Mesendoderm (in vitro differentiated cells): Measurements from ENCODE around the gene ZNF548.

ENCODE experiments used
- DNase-seq: peaks from one replicate; pipeline ENCODE4 v3.0.0; 2013
- H2AK5ac ChIP-seq: 2 replicates; pipeline ENCODE4 v1.6.1; 2013; ENCODE audit warnings: low read length, inconsistent platforms
- H2BK120ac ChIP-seq: 2 replicates; pipeline ENCODE4 v1.6.1; 2013; ENCODE audit warnings: low read depth, mild to moderate bottlenecking, low read length, moderate library complexity, mixed read lengths
- H2BK15ac ChIP-seq: replicated peaks from 2 replicates; pipeline ENCODE4 v1.6.1; 2013; ENCODE audit warnings: low read depth, mild to moderate bottlenecking, moderate library complexity
- H2BK5ac ChIP-seq: 2 replicates; pipeline ENCODE4 v1.6.1; 2013; ENCODE audit warnings: low read length, inconsistent platforms
- H3K18ac ChIP-seq: 2 replicates; pipeline ENCODE4 v1.6.1; 2013; ENCODE audit warnings: mild to moderate bottlenecking, low read length, mixed read lengths
- H3K23ac ChIP-seq: one replicate; pipeline ENCODE4 v1.6.1; 2013; ENCODE audit warnings: low read length
- H3K27ac ChIP-seq: 2 replicates; pipeline ENCODE4 v1.5.1; 2013; ENCODE audit warnings: low read depth, mild to moderate bottlenecking, inconsistent platforms, low read length, moderate library complexity
- H3K27me3 ChIP-seq: 2 replicates; pipeline ENCODE4 v1.6.1; 2013; ENCODE audit warnings: low read length, control low read depth, mild to moderate bottlenecking, inconsistent platforms; ENCODE audit not compliant: insufficient read depth, poor library complexity
- H3K36me3 ChIP-seq: 2 replicates; pipeline ENCODE4 v1.6.1; 2013; ENCODE audit warnings: low read length, inconsistent platforms; ENCODE audit not compliant: control insufficient read depth, insufficient read depth
- H3K4ac ChIP-seq: one replicate; pipeline ENCODE4 v1.6.1; 2013; ENCODE audit warnings: low read depth, mild to moderate bottlenecking, low read length, moderate library complexity
- H3K4me1 ChIP-seq: 2 replicates; pipeline ENCODE4 v1.6.1; 2013; ENCODE audit warnings: low read depth, low read length, inconsistent platforms; ENCODE audit not compliant: control insufficient read depth
- H3K4me2 ChIP-seq: 2 replicates; pipeline ENCODE4 v1.6.1; 2013; ENCODE audit warnings: low read length
- H3K4me3 ChIP-seq: 2 replicates; pipeline ENCODE4 v1.5.1; 2013; ENCODE audit warnings: mild to moderate bottlenecking, low read length
- H3K56ac ChIP-seq: one replicate; pipeline ENCODE4 v1.6.1; 2013; ENCODE audit warnings: low read length
- H3K79me1 ChIP-seq: 2 replicates; pipeline ENCODE4 v1.6.1; 2013; ENCODE audit warnings: low read length, inconsistent platforms
- H3K79me2 ChIP-seq: 2 replicates; pipeline ENCODE4 v1.6.1; 2013; ENCODE audit warnings: mild to moderate bottlenecking, low read length; ENCODE audit not compliant: control insufficient read depth, insufficient read depth
- H3K9ac ChIP-seq: 2 replicates; pipeline ENCODE4 v1.6.1; 2013; ENCODE audit warnings: low read length, inconsistent platforms
- H4K5ac ChIP-seq: one replicate; pipeline ENCODE4 v1.6.1; 2013; ENCODE audit warnings: low read length
- H4K8ac ChIP-seq: one replicate; pipeline ENCODE4 v1.6.1; 2013; ENCODE audit warnings: low read depth, mild to moderate bottlenecking, control low read depth, low read length, moderate library complexity
- WGBS: extraction: QIAGEN DNeasy Blood & Tissue Kit; methylation state at CpG from one replicate; pipeline ENCODE4 v1.1.7; 2013; ENCODE audit warnings: low lambda C conversion rate, missing lambda C conversion rate; ENCODE audit not compliant: insufficient coverage; ENCODE audit errors: extremely low coverage; 5-methylcytosine and 5-hydroxymethylcytosine counted together

ZNF548 gene

DNA sequence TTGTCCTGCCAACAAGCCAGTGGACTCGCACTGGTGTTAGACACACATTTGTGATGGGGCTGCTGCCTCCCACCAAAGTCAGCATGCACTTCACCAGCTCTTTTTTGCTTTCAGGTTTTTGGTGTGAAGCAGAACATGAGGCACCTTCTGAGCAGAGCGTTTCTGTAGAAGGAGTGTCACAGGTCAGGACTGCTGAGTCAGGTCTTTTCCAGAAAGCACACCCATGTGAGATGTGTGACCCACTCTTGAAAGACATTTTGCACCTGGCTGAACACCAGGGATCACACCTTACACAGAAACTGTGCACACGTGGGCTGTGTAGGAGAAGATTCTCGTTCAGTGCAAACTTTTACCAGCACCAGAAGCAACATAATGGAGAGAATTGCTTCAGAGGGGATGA lies 33.7 kb upstream of the ZNF548 start:
- Histone ChIP-seq H3K79me1 (peaks cover 24% of the 10 kb centered on the region), H2AK5ac (no peak overlapping the region), H3K56ac (no peak overlapping the region), H3K27me3 (no peaks in the 10 kb centered on the region), H3K4me1 (peaks cover 5% of the 10 kb centered on the region), H2BK120ac (no peak overlapping the region), H4K5ac (no peak overlapping the region), H4K8ac (no peak overlapping the region), H2BK15ac (no peak overlapping the region), H3K23ac (no peak overlapping the region), H3K4me3 (no peak overlapping the region), H3K18ac (no peak overlapping the region), H3K4ac (no peak overlapping the region), H3K9ac (no peak overlapping the region), H3K79me2 (peaks cover 24% of the 10 kb centered on the region), H3K27ac (no peak overlapping the region), H3K4me2 (no peak overlapping the region), H2BK5ac (no peak overlapping the region), H3K36me3 (peaks cover 12% of the 10 kb centered on the region)
- no CpG with 5 or more reads among the region's 4 CpGs for WGBS
- DNase-seq = no peak

DNA sequence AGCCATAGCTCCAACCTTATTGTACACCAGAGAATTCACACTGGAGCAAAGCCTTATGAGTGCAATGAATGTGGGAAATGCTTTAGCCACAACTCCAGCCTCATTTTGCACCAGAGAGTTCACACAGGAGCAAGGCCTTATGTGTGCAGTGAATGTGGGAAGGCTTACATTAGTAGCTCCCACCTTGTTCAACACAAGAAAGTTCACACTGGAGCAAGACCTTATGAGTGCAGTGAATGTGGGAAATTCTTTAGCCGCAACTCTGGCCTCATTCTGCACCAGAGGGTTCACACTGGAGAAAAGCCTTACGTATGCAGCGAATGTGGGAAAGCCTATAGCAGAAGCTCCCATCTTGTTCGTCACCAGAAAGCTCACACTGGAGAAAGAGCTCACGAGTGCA lies 32.2 kb upstream of the ZNF548 start:
- Histone ChIP-seq H3K56ac (no peak overlapping the region), H3K18ac (no peak overlapping the region), H2BK15ac (no peak overlapping the region), H3K4me1 (peaks cover under 1% of the 10 kb centered on the region), H3K9ac (no peak overlapping the region), H3K27me3 (no peaks in the 10 kb centered on the region), H3K36me3 (peaks cover 12% of the 10 kb centered on the region), H2BK5ac (no peak overlapping the region), H3K79me2 (peaks cover 12% of the 10 kb centered on the region), H3K4ac (no peak overlapping the region), H3K79me1 (peaks cover 13% of the 10 kb centered on the region), H4K8ac (no peak overlapping the region), H3K4me2 (no peak overlapping the region), H2BK120ac (no peak overlapping the region), H3K4me3 (no peak overlapping the region), H4K5ac (no peak overlapping the region), H3K27ac (no peak overlapping the region), H3K23ac (no peak overlapping the region), H2AK5ac (no peak overlapping the region)
- DNase-seq = no peak
- WGBS = no CpG with 5 or more reads among the region's 5 CpGs

DNA sequence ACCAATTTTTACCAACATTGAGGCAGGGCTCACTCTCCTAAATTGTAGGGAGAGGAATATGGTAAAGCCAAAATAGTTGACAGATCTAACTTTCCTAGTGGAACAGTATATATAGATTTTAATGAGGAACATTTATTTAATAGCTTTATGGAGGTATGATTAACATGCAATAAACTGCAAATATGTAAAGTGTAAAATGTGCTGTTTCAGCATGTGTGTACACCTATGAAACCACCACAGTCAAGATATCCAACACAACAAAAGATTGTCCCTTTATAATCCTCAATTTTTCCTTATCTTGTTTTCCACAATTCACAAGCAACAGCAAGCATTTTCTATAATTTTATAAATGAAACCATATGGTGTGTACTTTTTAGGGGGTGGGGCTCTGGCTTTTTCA lies 30.4 kb upstream of the ZNF548 start:
- H3K4me2 ChIP-seq = no peak overlapping the region
- no peaks in the 10 kb centered on the region for H3K27me3 ChIP-seq
- no peak overlapping the region for H2BK15ac ChIP-seq
- no peak overlapping the region for H3K27ac ChIP-seq
- no peak overlapping the region for H4K8ac ChIP-seq
- peaks cover 4% of the 10 kb centered on the region for H3K79me1 ChIP-seq
- H2BK5ac ChIP-seq = no peak overlapping the region
- no peak overlapping the region for H3K4me3 ChIP-seq
- no peak overlapping the region for H4K5ac ChIP-seq
- no peak overlapping the region for H3K4ac ChIP-seq
- no peak for DNase-seq
- peaks cover 5% of the 10 kb centered on the region for H3K79me2 ChIP-seq
- no peak overlapping the region for H2BK120ac ChIP-seq
- no peak overlapping the region for H3K9ac ChIP-seq
- H3K36me3 ChIP-seq = peaks cover 9% of the 10 kb centered on the region
- H3K23ac ChIP-seq = no peak overlapping the region
- no peak overlapping the region for H2AK5ac ChIP-seq
- no peak overlapping the region for H3K56ac ChIP-seq
- no peaks in the 10 kb centered on the region for H3K4me1 ChIP-seq
- no peak overlapping the region for H3K18ac ChIP-seq

DNA sequence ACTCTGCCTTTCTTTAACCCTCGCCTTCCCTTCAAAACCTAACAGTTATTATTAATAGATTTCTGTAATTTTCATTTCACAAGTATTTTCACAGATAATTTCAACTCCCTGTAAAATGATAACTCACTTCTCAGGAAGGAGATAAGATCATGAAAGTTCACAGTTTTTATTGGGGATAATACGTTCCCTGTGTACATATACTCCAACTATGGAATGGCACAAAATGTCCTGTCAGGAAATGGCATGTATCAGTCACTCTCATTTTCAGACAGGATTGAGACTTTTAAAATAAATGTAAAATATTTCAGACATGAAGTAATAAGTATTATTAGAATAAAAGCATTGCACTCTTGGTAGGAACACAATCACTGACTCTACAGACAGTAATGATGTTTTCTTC lies 27.2 kb upstream of the ZNF548 start:
- H3K4ac ChIP-seq = no peak overlapping the region
- H3K79me1 ChIP-seq = peaks cover 3% of the 10 kb centered on the region
- no peak overlapping the region for H4K5ac ChIP-seq
- no peak overlapping the region for H4K8ac ChIP-seq
- WGBS = no CpG with 5 or more reads among the region's 2 CpGs
- H3K27ac ChIP-seq = no peak overlapping the region
- no peak overlapping the region for H3K9ac ChIP-seq
- H3K4me3 ChIP-seq = no peak overlapping the region
- H2BK5ac ChIP-seq = no peak overlapping the region
- no peaks in the 10 kb centered on the region for H3K27me3 ChIP-seq
- H3K79me2 ChIP-seq = peaks cover 5% of the 10 kb centered on the region
- no peak for DNase-seq
- H3K18ac ChIP-seq = no peak overlapping the region
- no peak overlapping the region for H2AK5ac ChIP-seq
- no peak overlapping the region for H2BK15ac ChIP-seq
- no peak overlapping the region for H3K4me2 ChIP-seq
- no peak overlapping the region for H3K23ac ChIP-seq
- H3K56ac ChIP-seq = peak overlapping the region; percentile 80
- no peaks in the 10 kb centered on the region for H3K4me1 ChIP-seq
- H3K36me3 ChIP-seq = no peaks in the 10 kb centered on the region
- no peak overlapping the region for H2BK120ac ChIP-seq

DNA sequence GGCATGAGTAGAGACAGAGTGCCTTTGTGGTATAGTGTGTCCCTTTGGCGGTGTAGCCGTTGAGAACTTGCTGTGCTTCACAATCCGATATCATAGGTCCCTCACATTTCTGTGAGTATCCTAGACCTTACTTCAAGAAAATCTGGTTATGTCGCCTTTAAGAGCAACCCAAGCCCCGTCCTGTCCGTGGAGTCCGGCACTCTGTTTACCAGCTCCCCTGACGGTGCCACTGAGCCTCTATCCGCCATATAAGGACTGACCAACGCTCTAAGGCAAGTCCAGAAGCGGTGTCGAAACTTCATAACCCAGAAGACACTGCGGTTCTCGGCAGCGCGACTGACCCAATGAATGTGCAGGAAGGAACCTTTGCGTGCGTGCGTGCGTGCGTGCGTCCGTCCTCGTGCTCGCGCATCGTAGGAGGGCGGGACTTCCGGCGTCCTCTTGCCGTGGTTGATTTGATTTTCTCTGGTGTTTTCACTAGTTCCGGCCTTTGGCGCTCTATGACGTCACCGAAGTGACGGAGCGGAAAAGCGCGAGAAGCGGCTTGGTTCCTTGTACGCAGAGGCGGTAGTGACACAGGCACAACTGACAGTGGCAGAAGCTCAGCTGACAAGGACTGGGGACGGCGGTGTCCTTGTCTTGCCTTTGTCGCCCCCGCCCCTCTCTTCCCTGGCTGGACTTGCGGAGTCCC lies 26.5 kb upstream of the ZNF548 start, which contains the start of the genes TRAPPC2B and ZNF547:
Gene TRAPPC2B (plus strand): TSS at position 555 of the 691 bp plus-strand sequence. CDS start 1,283 bp downstream, outside the sequence.
Gene ZNF547 (plus strand): TSS at position 555 of the 691 bp plus-strand sequence. CDS start 5,005 bp downstream, outside the sequence.
- H2BK15ac ChIP-seq = no peak within 1 kb of the TSS
- peak within 1 kb of the TSS; percentile 7 for H2BK5ac ChIP-seq
- H3K36me3 ChIP-seq = no peaks in the 10 kb centered on the region
- H3K18ac ChIP-seq = no peak within 1 kb of the TSS
- peak within 1 kb of the TSS; percentile 80 for H3K56ac ChIP-seq
- peak within 1 kb of the TSS; percentile 81 for H3K4me3 ChIP-seq
- H3K4me1 ChIP-seq = no peaks in the 10 kb centered on the region
- H3K4ac ChIP-seq = peak within 1 kb of the TSS; percentile 50
- H3K27me3 ChIP-seq = no peaks in the 10 kb centered on the region
- WGBS = no CpG with 5 or more reads among the region's 47 CpGs
- peak within 1 kb of the TSS; percentile 1 for H4K5ac ChIP-seq
- peak; percentile 100 for DNase-seq
- H3K79me2 ChIP-seq = peaks cover 5% of the 10 kb centered on the region
- peak within 1 kb of the TSS; percentile 94 for H3K4me2 ChIP-seq
- H2BK120ac ChIP-seq = no peak within 1 kb of the TSS
- H3K27ac ChIP-seq = no peak within 1 kb of the TSS
- H2AK5ac ChIP-seq = no peak within 1 kb of the TSS
- H3K79me1 ChIP-seq = peaks cover 3% of the 10 kb centered on the region
- H4K8ac ChIP-seq = no peak within 1 kb of the TSS
- H3K23ac ChIP-seq = no peak within 1 kb of the TSS
- H3K9ac ChIP-seq = peak within 1 kb of the TSS; percentile 84
